ENCODE results near the gene ARF6. TPM values are rescaled to one million over a fixed set of nuclear protein-coding genes. Genes with fewer than 3 reads are reported as not detected.
A peak's percentile ranks its signal among the peaks of the same experiment; 100 is the strongest.
"Not testable (repeated sequence)": the region's sequence is repeated elsewhere in the genome, so short reads cannot be mapped to it uniquely, and the experiment has no call there.

Gene ARF6
- total RNA-seq, 1 donor from 2014 or later: 65.3 TPM

GRCh38 chr14:49892301-49892635 is 614 bp upstream of the ARF6 start:
- H3K36me3 ChIP-seq: peaks cover 29% of the 10 kb centered on the region
- no peaks in the 10 kb centered on the region for H3K9me3 ChIP-seq
- no peak for DNase-seq
- peak overlapping the region; percentile 100 for H3K27ac ChIP-seq
- peak; percentile 78 to 79 for ATAC-seq
- no peak for TF ChIP-seq CTCF (IDR thresholded peaks at IDR 0.05)
- peak overlapping the region; percentile 98 for H3K4me3 ChIP-seq
- peaks cover 39% of the 10 kb centered on the region for H3K4me1 ChIP-seq
- H3K27me3 ChIP-seq (ENCODE audit: low read depth): no peaks in the 10 kb centered on the region
- intact Hi-C loops (cut with DNase I): no loop called here

- Histone ChIP-seq H3K27ac (peak overlapping the region; percentile 100), H3K9me3 (no peaks in the 10 kb centered on the region), H3K36me3 (peaks cover 29% of the 10 kb centered on the region), H3K4me3 (peak overlapping the region; percentile 98), H3K27me3 (ENCODE audit: low read depth) (no peaks in the 10 kb centered on the region), H3K4me1 (peaks cover 52% of the 10 kb centered on the region)
- no peak for TF ChIP-seq CTCF (IDR thresholded peaks at IDR 0.05)
- intact Hi-C loops (cut with DNase I): no loop called here
- peak; percentile 86 for DNase-seq
- peak; percentile 83 to 87 for ATAC-seq
Measured at GRCh38 chr14:49893309-49894213, 679 bp downstream of the ARF6 start.

- DNase-seq; H3K9me3 ChIP-seq; intact Hi-C loops (cut with DNase I); ATAC-seq; H3K27me3 ChIP-seq (ENCODE audit: low read depth): not testable (repeated sequence)
- H3K4me3 ChIP-seq: peak overlapping the region; percentile 98
- peaks cover 58% of the 10 kb centered on the region for H3K4me1 ChIP-seq
- peaks cover 29% of the 10 kb centered on the region for H3K36me3 ChIP-seq
- H3K27ac ChIP-seq: peak overlapping the region; percentile 100
Measured at GRCh38 chr14:49894214-49895107, 1.6 kb downstream of the ARF6 start.

- peak overlapping the region; percentile 98 for H3K4me3 ChIP-seq
Measured at GRCh38 chr14:49895480-49895879, 2.6 kb downstream of the ARF6 start.

GRCh38 chr14:49896272-49896671 is 3.4 kb downstream of the ARF6 start:
- H3K27ac ChIP-seq; intact Hi-C loops (cut with DNase I): not testable (repeated sequence)

More at GRCh38 chr14:49895480-49895879, 2.6 kb downstream of the ARF6 start:
- Histone ChIP-seq H3K9me3 (no peaks in the 10 kb centered on the region), H3K36me3 (peaks cover 29% of the 10 kb centered on the region), H3K4me1 (peaks cover 64% of the 10 kb centered on the region), H3K27me3 (ENCODE audit: low read depth) (no peaks in the 10 kb centered on the region), H3K27ac (peak overlapping the region; percentile 100)
- TF ChIP-seq CTCF (IDR thresholded peaks at IDR 0.05): no peak
- DNase-seq (no peak), ATAC-seq (no peak)
- intact Hi-C loops (cut with DNase I): no loop called here

GRCh38 chr14:49896966-49897365 is 4.1 kb downstream of the ARF6 start:
- peak overlapping the region; percentile 98 for H3K4me3 ChIP-seq
- H3K4me1 ChIP-seq: peaks cover 59% of the 10 kb centered on the region
- H3K27me3 ChIP-seq (ENCODE audit: low read depth): no peaks in the 10 kb centered on the region
- H3K9me3 ChIP-seq: no peaks in the 10 kb centered on the region
- peaks cover 29% of the 10 kb centered on the region for H3K36me3 ChIP-seq
- intact Hi-C loops (cut with DNase I): no loop called here
- no peak for TF ChIP-seq CTCF (IDR thresholded peaks at IDR 0.05)
- DNase-seq: no peak
- no peak for ATAC-seq
- H3K27ac ChIP-seq: no peak overlapping the region

More at GRCh38 chr14:49896272-49896671, 3.4 kb downstream of the ARF6 start:
- peaks cover 64% of the 10 kb centered on the region for H3K4me1 ChIP-seq
- not testable (repeated sequence) for ATAC-seq; H3K9me3 ChIP-seq; DNase-seq; H3K27me3 ChIP-seq (ENCODE audit: low read depth)
- H3K4me3 ChIP-seq: peak overlapping the region; percentile 98
- peaks cover 29% of the 10 kb centered on the region for H3K36me3 ChIP-seq
